Activated gamma-delta T cell treated with anti-CD3 and anti-CD28 coated beads, Interleukin-2, amount 50 U/mL, for 16 hours (primary cell): ENCODE measurements around the gene SCAMP5.

Experiments used
- DNase-seq: peaks from one replicate; pipeline ENCODE4 v3.0.0-alpha.2; 2020; ENCODE audit warnings: low read depth

SCAMP5 gene

DNA sequence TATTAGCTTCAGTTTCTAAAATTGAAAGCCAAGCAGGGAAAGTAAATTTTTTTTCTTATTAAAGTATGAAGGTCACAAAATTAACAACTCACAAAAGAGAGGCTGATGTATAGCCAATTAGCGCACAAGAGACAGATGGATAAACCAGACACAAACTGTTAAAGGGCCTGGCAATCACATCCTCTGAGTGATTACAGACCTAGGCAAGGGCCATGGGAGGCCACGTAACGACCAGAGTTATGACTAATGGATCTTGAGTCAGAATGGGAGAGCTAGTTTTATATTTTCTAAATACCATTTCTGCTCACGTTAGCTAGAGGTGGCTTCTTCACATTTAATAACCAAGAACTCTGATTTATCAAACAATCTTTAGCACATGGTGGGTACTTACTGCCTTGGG is 17.8 kb upstream of the SCAMP5 start:
- no peak for DNase-seq

- no peak for DNase-seq
Observed at GRCh38 chr15:74978077-74978476, 17.3 kb upstream of the SCAMP5 start.

GRCh38 chr15:74978503-74978902 is 16.9 kb upstream of the SCAMP5 start:
- peak; percentile 45 for DNase-seq

- no peak for DNase-seq
Observed at GRCh38 chr15:74982183-74982582, 13.2 kb upstream of the SCAMP5 start.

- peak; percentile 22 for DNase-seq
Observed at GRCh38 chr15:74983725-74984231, 11.6 kb upstream of the SCAMP5 start.

- DNase-seq: no peak
Observed at GRCh38 chr15:74988007-74988800, 7.2 kb upstream of the SCAMP5 start.

- DNase-seq: no peak
Observed at GRCh38 chr15:74989527-74989926, 5.8 kb upstream of the SCAMP5 start.

- DNase-seq: no peak
Observed at GRCh38 chr15:74992619-74993018, 2.7 kb upstream of the SCAMP5 start.

- DNase-seq: no peak
Observed at GRCh38 chr15:74994236-74994635, 1.1 kb upstream of the SCAMP5 start.

GRCh38 chr15:74994685-74995084 is 678 bp upstream of the SCAMP5 start:
- no peak for DNase-seq

- no peak for DNase-seq
Observed at GRCh38 chr15:74995779-74996765, 709 bp downstream of the SCAMP5 start.

DNA sequence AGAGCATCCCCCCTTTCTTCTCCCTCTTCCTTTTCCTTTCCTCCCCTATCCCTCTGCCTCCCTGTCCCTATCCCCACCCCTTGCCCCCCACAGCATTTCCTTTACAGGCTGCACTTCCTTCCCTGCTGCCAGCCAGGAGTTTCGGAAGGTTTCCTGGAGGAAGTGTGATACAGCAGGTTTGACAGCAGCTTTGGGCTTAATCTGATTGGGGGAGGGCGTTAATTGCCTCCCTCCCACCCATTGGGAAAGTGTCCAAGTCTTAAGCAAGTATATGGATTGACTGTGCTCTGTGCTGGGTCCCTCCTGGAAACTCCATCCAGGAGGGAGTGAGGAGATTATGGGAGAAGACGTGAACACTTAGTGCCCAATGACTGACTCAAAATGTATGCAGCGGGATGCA is 1.8 kb downstream of the SCAMP5 start:
- no peak for DNase-seq

DNA sequence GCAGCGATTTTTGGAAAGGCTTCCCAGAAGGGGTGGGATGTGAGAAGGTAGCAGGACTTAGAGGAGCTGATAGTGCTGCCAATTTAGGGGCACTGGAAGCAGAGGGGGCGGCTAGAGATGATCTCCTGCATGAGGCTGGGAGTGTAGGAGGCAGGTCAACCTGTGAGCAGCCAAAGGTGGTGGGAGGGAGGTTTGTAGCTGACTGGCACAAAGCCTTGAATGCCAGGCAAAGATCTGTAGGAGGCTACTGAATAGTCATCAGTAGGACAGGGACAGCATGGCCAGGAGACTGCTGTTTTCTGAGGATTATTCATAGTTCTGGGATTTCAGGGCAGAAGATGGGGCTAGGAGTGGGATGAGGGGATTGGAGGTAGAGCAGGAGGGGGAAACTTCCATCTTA is 2.2 kb downstream of the SCAMP5 start:
- no peak for DNase-seq

DNA sequence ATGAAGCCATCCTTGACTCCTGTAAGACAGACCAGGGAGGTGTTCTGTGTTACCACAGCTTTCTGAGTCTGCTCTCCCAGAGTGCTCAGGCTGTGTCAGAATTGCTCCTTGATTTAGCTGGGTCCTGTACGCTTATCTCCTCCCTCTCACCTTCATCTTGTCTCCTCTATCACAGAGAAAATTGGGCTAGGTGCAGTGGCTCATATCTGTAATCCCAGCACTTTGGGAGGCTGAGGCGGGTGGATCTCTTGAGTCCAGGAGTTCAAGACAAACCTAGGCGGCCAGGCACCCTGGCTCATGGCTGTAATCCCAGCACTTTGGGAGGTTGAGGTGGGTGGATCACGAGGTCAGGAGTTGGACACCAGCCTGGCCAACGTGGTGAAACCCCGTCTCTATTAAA is 5.9 kb downstream of the SCAMP5 start:
- no peak for DNase-seq

- DNase-seq: no peak
Observed at GRCh38 chr15:75002398-75002797, 7.0 kb downstream of the SCAMP5 start.

GRCh38 chr15:75007216-75007615 is 11.9 kb downstream of the SCAMP5 start:
- no peak for DNase-seq

- DNase-seq: no peak
Observed at GRCh38 chr15:75008221-75008625, 12.9 kb downstream of the SCAMP5 start.

DNA sequence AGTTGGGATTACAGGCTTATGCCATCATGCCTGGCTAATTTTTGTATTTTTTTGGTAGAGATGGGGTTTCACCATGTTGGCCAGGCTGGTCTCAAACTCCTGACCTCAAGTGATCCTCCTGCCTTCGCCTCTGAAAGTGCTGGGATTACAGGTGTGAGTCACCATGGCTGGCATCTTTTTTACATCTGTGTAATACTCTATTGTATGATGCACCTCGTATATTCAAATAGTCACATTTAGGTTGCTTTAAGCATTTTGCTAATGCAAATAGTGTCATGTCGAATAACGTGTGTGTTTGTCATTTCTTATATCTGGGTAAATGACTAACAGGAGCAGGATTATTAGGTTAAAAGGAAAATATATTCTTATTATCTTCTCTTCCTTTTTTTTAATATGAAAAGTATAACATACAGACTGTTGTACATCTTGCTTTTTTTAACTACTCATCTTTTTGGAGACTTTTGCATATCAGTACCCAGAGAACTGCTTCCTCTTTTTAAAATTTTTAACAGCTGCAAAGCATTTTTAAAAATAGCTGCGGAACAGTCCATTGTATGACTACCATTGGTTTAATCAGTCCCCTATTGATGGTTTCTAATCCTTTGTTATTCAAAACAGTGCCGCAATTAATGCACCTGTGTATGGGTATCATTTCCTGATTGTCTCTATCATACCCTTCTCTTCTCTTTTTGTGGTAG is 13.4 kb downstream of the SCAMP5 start:
- no peak for DNase-seq

GRCh38 chr15:75016431-75016830 is 21.1 kb downstream of the SCAMP5 start:
- no peak for DNase-seq

GRCh38 chr15:75019916-75020315 is 24.6 kb downstream of the SCAMP5 start:
- no peak for DNase-seq

- DNase-seq: no peak
Observed at GRCh38 chr15:75021341-75021740, 26.0 kb downstream of the SCAMP5 start.

GRCh38 chr15:75022783-75023180 is 27.4 kb downstream of the SCAMP5 start:
- no peak for DNase-seq
